ENCODE measurements around the gene ZNF771.

DNA sequence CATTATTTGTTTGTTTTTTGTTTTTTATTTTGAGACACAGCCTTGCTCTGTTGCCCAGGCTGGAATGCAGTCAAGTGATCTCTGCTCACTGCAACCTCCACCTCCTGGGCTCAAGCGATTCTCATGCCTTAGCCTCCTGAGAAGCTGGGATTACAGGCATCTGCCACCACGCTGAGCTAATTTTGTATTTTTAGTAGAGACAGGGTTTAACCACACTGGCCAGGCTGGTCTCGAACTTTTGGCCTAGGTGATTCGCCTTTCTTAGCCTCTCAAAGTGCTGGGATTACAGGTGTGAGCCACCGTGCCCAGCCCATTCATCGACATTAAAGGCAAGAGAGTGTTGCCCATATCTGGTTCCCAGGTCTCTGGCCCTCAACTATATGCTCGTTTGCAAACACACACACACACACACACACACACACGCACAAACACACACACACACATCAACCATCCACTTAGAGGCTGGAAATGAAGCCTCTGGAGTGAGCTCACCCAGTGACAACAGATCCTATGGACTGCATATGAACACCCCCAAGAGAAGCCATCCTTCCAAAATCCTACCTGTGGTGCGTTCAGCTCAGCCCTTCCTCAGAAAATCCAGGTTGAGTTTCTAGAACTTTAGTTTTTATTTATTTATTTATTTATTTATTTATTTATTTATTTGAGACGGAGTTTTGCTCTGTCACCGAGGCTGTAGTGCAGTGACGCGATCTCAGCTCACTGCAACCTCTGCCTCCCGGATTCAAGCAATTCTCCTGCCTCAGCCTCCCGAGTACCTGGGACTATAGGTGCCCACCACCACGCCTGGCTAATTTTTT, 50.5 kb downstream of the ZNF771 start:
- TF ChIP-seq POLR2A (IDR thresholded peaks at IDR 0.05; ENCODE audit: low read length) = no peak
- no peak for TF ChIP-seq GATA1 (IDR thresholded peaks at IDR 0.05; ENCODE audit: low read depth, low read length)
